PFSK-1 (cell line): ENCODE measurements around the gene BRF1.

Experiments used
- SIN3A ChIP-seq: IDR thresholded peaks from 2 replicates; pipeline ENCODE4 v1.6.1; 2012; ENCODE audit warnings: mild to moderate bottlenecking, low read length, moderate library complexity, borderline replicate concordance; ENCODE audit not compliant: insufficient read depth
- TAF1 ChIP-seq: IDR thresholded peaks from 2 replicates; pipeline ENCODE4 v1.6.1; 2012; ENCODE audit warnings: low read length, control low read depth, borderline replicate concordance; ENCODE audit not compliant: insufficient read depth

- TF ChIP-seq SIN3A, result no peak
- no peak for TF ChIP-seq TAF1
Measured at GRCh38 chr14:105209646-105210045, 91.2 kb downstream of the BRF1 start.
